MM.1S (cell line): ENCODE data around the gene KRT78.

Experiments
- DNase-seq: peaks from one replicate; pipeline ENCODE4 v3.0.0-alpha.2; 2015
- H2AFZ ChIP-seq: fragments of 300-600 bp; sonication (generic); 2 replicates; pipeline ENCODE4 v1.6.0; 2016; ENCODE audit warnings: antibody characterized with exemption, low read length
- H3F3A ChIP-seq: fragments of 300-600 bp; sonication (generic); 2 replicates; pipeline ENCODE4 v1.6.1; 2016; ENCODE audit warnings: mild to moderate bottlenecking, antibody characterized with exemption, low read length, moderate library complexity, mixed read lengths; ENCODE audit not compliant: insufficient read depth
- H3K27ac ChIP-seq: fragments of 300-600 bp; sonication (generic); 2 replicates; pipeline ENCODE4 v1.5.1; 2016; ENCODE audit warnings: mild to moderate bottlenecking, low read length
- H3K27me3 ChIP-seq: fragments of 300-600 bp; sonication (generic); replicated peaks from 2 replicates; pipeline ENCODE4 v1.6.0; 2016; ENCODE audit warnings: low read length; ENCODE audit not compliant: insufficient read depth
- H3K36me3 ChIP-seq: fragments of 300-600 bp; sonication (generic); replicated peaks from 2 replicates; pipeline ENCODE4 v1.6.1; 2016; ENCODE audit warnings: mild to moderate bottlenecking, low read length, mixed read lengths; ENCODE audit not compliant: insufficient read depth
- H3K4me1 ChIP-seq: fragments of 300-600 bp; sonication (generic); 2 replicates; pipeline ENCODE4 v1.6.1; 2016; ENCODE audit warnings: low read length, mixed read lengths
- H3K4me2 ChIP-seq: fragments of 300-600 bp; sonication (generic); 2 replicates; pipeline ENCODE4 v1.6.0; 2016; ENCODE audit warnings: low read depth, low read length
- H3K4me3 ChIP-seq: fragments of 300-600 bp; sonication (generic); 2 replicates; pipeline ENCODE4 v1.5.1; 2016; ENCODE audit warnings: low read length, mixed read lengths
- H3K79me2 ChIP-seq: fragments of 300-600 bp; sonication (generic); 2 replicates; pipeline ENCODE4 v1.6.1; 2016; ENCODE audit warnings: mixed run types, low read length, mixed read lengths
- H3K9ac ChIP-seq: fragments of 300-600 bp; sonication (generic); 2 replicates; pipeline ENCODE4 v1.6.1; 2016; ENCODE audit warnings: low read length, mixed read lengths
- H3K9me2 ChIP-seq: fragments of 300-600 bp; sonication (generic); replicated peaks from 2 replicates; pipeline ENCODE4 v1.6.1; 2016; ENCODE audit warnings: mild to moderate bottlenecking, low read length, mixed read lengths; ENCODE audit not compliant: insufficient read depth
- H3K9me3 ChIP-seq: fragments of 300-600 bp; sonication (generic); replicated peaks from 2 replicates; pipeline ENCODE4 v1.6.1; 2016; ENCODE audit warnings: mild to moderate bottlenecking, low read length, mixed read lengths; ENCODE audit not compliant: insufficient read depth
- H4K20me1 ChIP-seq: fragments of 300-600 bp; sonication (generic); 2 replicates; pipeline ENCODE4 v1.6.1; 2016; ENCODE audit warnings: mild to moderate bottlenecking, low read length, moderate library complexity, mixed read lengths; ENCODE audit not compliant: insufficient read depth
- CTCF ChIP-seq: fragments of 300-600 bp; sonication (generic); IDR thresholded peaks from 2 replicates; pipeline ENCODE4 v1.5.1; 2016; ENCODE audit warnings: antibody characterized with exemption, low read length, mixed read lengths
- EZH2 ChIP-seq: fragments of 300-600 bp; sonication (generic); optimal IDR thresholded peaks from 2 replicates; pipeline ENCODE3; 2017; ENCODE audit warnings: low read depth, mild to moderate bottlenecking, antibody characterized with exemption, low read length, mixed read lengths
- EZH2phosphoT487 ChIP-seq: fragments of 300-600 bp; sonication (generic); IDR thresholded peaks from 2 replicates; pipeline ENCODE4 v1.6.1; 2018; ENCODE audit warnings: antibody characterized with exemption, low read length

Gene KRT78

GRCh38 chr12:52813203-52813819 is 35.5 kb downstream of the KRT78 start:
- H3K4me2 ChIP-seq = no peak overlapping the region
- H4K20me1 ChIP-seq = no peaks in the 10 kb centered on the region
- H3K4me1 ChIP-seq = no peaks in the 10 kb centered on the region
- H3K4me3 ChIP-seq = no peak overlapping the region
- H3K79me2 ChIP-seq = no peaks in the 10 kb centered on the region
- no peaks in the 10 kb centered on the region for H3K36me3 ChIP-seq
- no peaks in the 10 kb centered on the region for H3F3A ChIP-seq
- no peak overlapping the region for H3K27ac ChIP-seq
- H3K9me2 ChIP-seq = no peaks in the 10 kb centered on the region
- no peak for DNase-seq
- no peak for TF ChIP-seq EZH2
- TF ChIP-seq EZH2phosphoT487 = no peak
- TF ChIP-seq CTCF = no peak
- H3K9me3 ChIP-seq = no peaks in the 10 kb centered on the region
- no peak overlapping the region for H2AFZ ChIP-seq
- H3K27me3 ChIP-seq = peaks cover 85% of the 10 kb centered on the region
- H3K9ac ChIP-seq = no peak overlapping the region

GRCh38 chr12:52812749-52813148 is 36.0 kb downstream of the KRT78 start:
- Histone ChIP-seq H3K4me1 (no peaks in the 10 kb centered on the region), H3K9me3 (no peaks in the 10 kb centered on the region), H3K27ac (no peak overlapping the region), H2AFZ (no peak overlapping the region), H3K9me2 (no peaks in the 10 kb centered on the region), H3K4me3 (no peak overlapping the region), H3K4me2 (no peak overlapping the region), H3K79me2 (no peaks in the 10 kb centered on the region), H3K36me3 (no peaks in the 10 kb centered on the region), H3K27me3 (peaks cover 85% of the 10 kb centered on the region), H4K20me1 (no peaks in the 10 kb centered on the region), H3F3A (no peaks in the 10 kb centered on the region), H3K9ac (no peak overlapping the region)
- no peak for DNase-seq
- TF ChIP-seq CTCF = no peak
- TF ChIP-seq EZH2 = no peak
- TF ChIP-seq EZH2phosphoT487 = no peak

- Histone ChIP-seq H3K27me3 (peaks cover 85% of the 10 kb centered on the region), H3K27ac (no peak overlapping the region), H3K4me2 (no peak overlapping the region), H3K9ac (no peak overlapping the region), H2AFZ (no peak overlapping the region), H3K36me3 (no peaks in the 10 kb centered on the region), H3K9me2 (no peaks in the 10 kb centered on the region), H3K4me3 (no peak overlapping the region), H3K9me3 (no peaks in the 10 kb centered on the region), H3K79me2 (no peaks in the 10 kb centered on the region), H3K4me1 (no peaks in the 10 kb centered on the region), H4K20me1 (no peaks in the 10 kb centered on the region), H3F3A (no peaks in the 10 kb centered on the region)
- DNase-seq = no peak
- TF ChIP-seq EZH2phosphoT487 = no peak
- no peak for TF ChIP-seq EZH2
- no peak for TF ChIP-seq CTCF
Observed at GRCh38 chr12:52812073-52812400, 36.8 kb downstream of the KRT78 start.
